H9 (cell line): ENCODE data around the gene TTC23. TPM values are rescaled to one million over a fixed set of nuclear protein-coding genes. Genes with fewer than 3 reads are reported as not detected.

Experiments
- DNase-seq: peaks from one replicate; pipeline ENCODE4 v3.0.0-alpha.2; 2017
- H2AFZ ChIP-seq: one replicate; pipeline ENCODE4 v1.6.1; 2013; ENCODE audit warnings: mild to moderate bottlenecking, low read length, control low read depth, moderate library complexity
- H2AK5ac ChIP-seq: 2 replicates; pipeline ENCODE4 v1.6.1; 2013; ENCODE audit warnings: low read length, control low read depth, mixed read lengths; ENCODE audit not compliant: insufficient read length
- H2BK120ac ChIP-seq: one replicate; pipeline ENCODE4 v1.6.1; 2013; ENCODE audit warnings: low read depth, mild to moderate bottlenecking, low read length, control low read depth, inconsistent platforms; ENCODE audit not compliant: poor library complexity, severe bottlenecking
- H2BK12ac ChIP-seq: 2 replicates; pipeline ENCODE4 v1.6.1; 2013; ENCODE audit warnings: low read length, control low read depth, mixed read lengths, low read depth; ENCODE audit not compliant: insufficient read length
- H2BK15ac ChIP-seq: 2 replicates; pipeline ENCODE4 v1.6.1; 2013; ENCODE audit warnings: low read depth, low read length, control low read depth
- H2BK20ac ChIP-seq: one replicate; pipeline ENCODE4 v1.6.1; 2013; ENCODE audit warnings: low read depth, mild to moderate bottlenecking, low read length, control low read depth, inconsistent platforms; ENCODE audit not compliant: poor library complexity, severe bottlenecking
- H2BK5ac ChIP-seq: 2 replicates; pipeline ENCODE4 v1.6.1; 2013; ENCODE audit warnings: low read length, control low read depth, mixed read lengths; ENCODE audit not compliant: insufficient read length
- H3K14ac ChIP-seq: 2 replicates; pipeline ENCODE4 v1.6.1; 2013; ENCODE audit warnings: low read length, control low read depth; ENCODE audit not compliant: insufficient read depth
- H3K18ac ChIP-seq: 2 replicates; pipeline ENCODE4 v1.6.1; 2013; ENCODE audit warnings: low read depth, mild to moderate bottlenecking, mixed read lengths, low read length, control low read depth; ENCODE audit not compliant: insufficient read length
- H3K23ac ChIP-seq: 2 replicates; pipeline ENCODE4 v1.6.1; 2013; ENCODE audit warnings: low read length, control low read depth, mixed read lengths, low read depth; ENCODE audit not compliant: insufficient read length
- H3K23me2 ChIP-seq: 2 replicates; pipeline ENCODE4 v1.6.1; 2013; ENCODE audit warnings: low read depth, mild to moderate bottlenecking, mixed read lengths, low read length, control low read depth; ENCODE audit not compliant: insufficient read length, poor library complexity, severe bottlenecking
- H3K27ac ChIP-seq: 2 replicates; pipeline ENCODE4 v1.5.1; 2013; ENCODE audit warnings: low read length, control low read depth, mixed read lengths, low read depth; ENCODE audit not compliant: insufficient read length
- H3K27me3 ChIP-seq: 2 replicates; pipeline ENCODE4 v1.6.1; 2013; ENCODE audit warnings: low read length, control low read depth, inconsistent platforms; ENCODE audit not compliant: insufficient read depth
- H3K4ac ChIP-seq: 2 replicates; pipeline ENCODE4 v1.6.1; 2013; ENCODE audit warnings: low read depth, mild to moderate bottlenecking, control low read depth, inconsistent platforms, low read length, moderate library complexity
- H3K4me1 ChIP-seq: 2 replicates; pipeline ENCODE4 v1.6.1; 2013; ENCODE audit warnings: low read length, control low read depth, inconsistent platforms; ENCODE audit not compliant: insufficient read depth
- H3K4me2 ChIP-seq: 2 replicates; pipeline ENCODE4 v1.6.1; 2013; ENCODE audit warnings: low read length, control low read depth, mixed read lengths; ENCODE audit not compliant: insufficient read length, insufficient read depth
- H3K56ac ChIP-seq: 2 replicates; pipeline ENCODE4 v1.6.1; 2013; ENCODE audit warnings: low read depth, mild to moderate bottlenecking, mixed read lengths, low read length, control low read depth; ENCODE audit not compliant: insufficient read length
- H3K79me1 ChIP-seq: 2 replicates; pipeline ENCODE4 v1.6.1; 2013; ENCODE audit warnings: low read depth, mild to moderate bottlenecking, moderate library complexity, low read length, control low read depth, inconsistent platforms; ENCODE audit not compliant: insufficient read depth, poor library complexity, severe bottlenecking
- H3K79me2 ChIP-seq: 2 replicates; pipeline ENCODE4 v1.6.1; 2013; ENCODE audit warnings: low read length, control low read depth, inconsistent platforms; ENCODE audit not compliant: insufficient read depth
- H3K9ac ChIP-seq: 2 replicates; pipeline ENCODE4 v1.6.1; 2013; ENCODE audit warnings: low read length, control low read depth, mixed read lengths; ENCODE audit not compliant: insufficient read length; ENCODE audit errors: extremely low read depth
- H3K9me3 ChIP-seq: one replicate; pipeline ENCODE4 v1.6.1; 2013; ENCODE audit warnings: low read depth, low read length, inconsistent platforms; ENCODE audit not compliant: control insufficient read depth
- H3T11ph ChIP-seq: one replicate; pipeline ENCODE4 v1.6.1; 2013; ENCODE audit warnings: mild to moderate bottlenecking, low read length, control low read depth, inconsistent platforms
- H4K20me1 ChIP-seq: one replicate; pipeline ENCODE4 v1.6.1; 2013; ENCODE audit not compliant: control insufficient read depth, insufficient read length, insufficient read depth
- H4K5ac ChIP-seq: 2 replicates; pipeline ENCODE4 v1.6.1; 2013; ENCODE audit warnings: low read depth, mild to moderate bottlenecking, mixed read lengths, low read length, control low read depth; ENCODE audit not compliant: insufficient read length
- H4K8ac ChIP-seq: replicated peaks from 2 replicates; pipeline ENCODE4 v1.6.1; 2013; ENCODE audit warnings: low read length, control low read depth, mixed read lengths, low read depth; ENCODE audit not compliant: insufficient read length
- H4K91ac ChIP-seq: 2 replicates; pipeline ENCODE4 v1.6.1; 2013; ENCODE audit warnings: low read depth, mild to moderate bottlenecking, moderate library complexity, mixed read lengths, low read length, control low read depth; ENCODE audit not compliant: insufficient read length
- H3K27ac Mint-ChIP-seq, 3 experiments: 2 replicates in 2 of 3; 3 replicates in 1 of 3; pipeline ENCODE4 v1.8.0; 2020 to 2021; ENCODE audit warnings: mixed read lengths in 3 of 3, mild to moderate bottlenecking in 1 of 3, moderate library complexity in 1 of 3
- H3K27me3 Mint-ChIP-seq: 2 replicates; pipeline ENCODE4 v1.8.0; 2021; ENCODE audit warnings: low read depth, mild to moderate bottlenecking, moderate library complexity, mixed read lengths
- H3K36me3 Mint-ChIP-seq, 3 experiments: 2 replicates in 2 of 3; 3 replicates in 1 of 3; pipeline ENCODE4 v1.8.0; 2020 to 2021; ENCODE audit warnings: low read depth in 3 of 3, mixed read lengths in 3 of 3; ENCODE audit not compliant: insufficient read depth in 1 of 3
- H3K4me1 Mint-ChIP-seq, 2 experiments: 2 replicates each; pipeline ENCODE4 v1.8.0; 2020; ENCODE audit warnings: mixed read lengths in 2 of 2
- H3K4me3 Mint-ChIP-seq, 2 experiments: 2 replicates in 1 of 2; 3 replicates in 1 of 2; pipeline ENCODE4 v1.8.0; 2020 to 2021; ENCODE audit warnings: mild to moderate bottlenecking in 2 of 2, mixed read lengths in 2 of 2, moderate library complexity in 1 of 2
- H3K9me3 Mint-ChIP-seq, 2 experiments: 2 replicates in 1 of 2; 3 replicates in 1 of 2; pipeline ENCODE4 v1.8.0; 2020; ENCODE audit warnings: mild to moderate bottlenecking in 2 of 2, mixed read lengths in 2 of 2, moderate library complexity in 1 of 2
- CTCF ChIP-seq: fragments of 200-600 bp; sonication (generic); conservative IDR thresholded peaks from 3 replicates; pipeline ENCODE4 v1.8.0; 2021; ENCODE audit warnings: antibody characterized with exemption, mild to moderate bottlenecking
- WGBS: extraction: QIAGEN DNeasy Blood & Tissue Kit; methylation state at CpG from one replicate; pipeline ENCODE4 v1.1.7; 2013; ENCODE audit warnings: missing lambda C conversion rate, low lambda C conversion rate, mixed read lengths; ENCODE audit not compliant: insufficient read length; ENCODE audit errors: extremely low coverage; 5-methylcytosine and 5-hydroxymethylcytosine counted together
- total RNA-seq: library from RNA; stranded (reverse); gene quantifications from 2 replicates; pipeline ENCODE4 v1.2.1, GENCODE V29; 2021

Gene TTC23
- total RNA-seq, 1 experiment from 2014 or later = 14.3 TPM

GRCh38 chr15:99129644-99130043, 119.7 kb downstream of the TTC23 start:
- Histone ChIP-seq H2BK12ac (no peak overlapping the region), H3K23ac (no peak overlapping the region), H2AK5ac (no peak overlapping the region), H4K20me1 (no peaks in the 10 kb centered on the region), H2BK20ac (no peak overlapping the region), H3K18ac (no peak overlapping the region), H4K5ac (no peak overlapping the region), H2BK120ac (no peak overlapping the region), H3K56ac (no peak overlapping the region), H3K27me3 (no peaks in the 10 kb centered on the region), H3T11ph (no peak overlapping the region), H3K27ac (no peak overlapping the region), H3K23me2 (no peaks in the 10 kb centered on the region), H3K79me1 (no peaks in the 10 kb centered on the region), H3K79me2 (no peaks in the 10 kb centered on the region), H3K4me1 (no peaks in the 10 kb centered on the region), H3K4me2 (no peak overlapping the region), H4K91ac (no peak overlapping the region), H2BK5ac (no peak overlapping the region), H3K9ac (no peak overlapping the region), H3K14ac (no peak overlapping the region), H3K9me3 (no peaks in the 10 kb centered on the region), H4K8ac (no peak overlapping the region), H3K4ac (no peak overlapping the region), H2AFZ (no peak overlapping the region), H2BK15ac (no peak overlapping the region)
- H3K9me3 Mint-ChIP-seq = no peaks in the 10 kb centered on the region
- H3K27ac Mint-ChIP-seq = no peak overlapping the region
- peaks cover 0 to 10% (median 4%) of the 10 kb centered on the region in 3 experiments; a peak in 4 of 7 replicates for H3K36me3 Mint-ChIP-seq
- no peak for TF ChIP-seq CTCF
- no peak overlapping the region for H3K4me3 Mint-ChIP-seq
- no peaks in the 10 kb centered on the region; the same call in 1 of the 2 replicates for H3K27me3 Mint-ChIP-seq
- WGBS = no CpG with 5 or more reads among the region's 16 CpGs
- H3K4me1 Mint-ChIP-seq = 0 out of 4 replicates have a peak, but pooled peaks cover 2 to 3% of the 10 kb centered on the region in 2 experiments
- DNase-seq = no peak
